CD4-positive, alpha-beta memory T cell (primary cell): ENCODE data around the gene EFTUD2. TPM values are rescaled to one million over a fixed set of nuclear protein-coding genes. Genes with fewer than 3 reads are reported as not detected.
A peak's percentile ranks its signal among the peaks of the same experiment; 100 is the strongest.

Experiments
- CTCF ChIA-PET: fragments of 350-600 bp; sonication (Branson Sonifier 250); formaldehyde crosslinking; loops from one replicate; lab custom pipeline; 2021; ENCODE audit warnings: inconsistent platforms; ENCODE audit not compliant: partially characterized antibody; lab: Charles Lee
- POLR2A ChIA-PET: fragments of 350-600 bp; sonication (Branson Sonifier 250); formaldehyde crosslinking; loops from one replicate; lab custom pipeline; 2021; ENCODE audit not compliant: partially characterized antibody; lab: Charles Lee
- DNase-seq, 5 donors: peaks; one replicate each; pipeline versions ENCODE4 v3.0.0 to v3.0.0-alpha.2; 2020 to 2022; ENCODE audit warnings: mixed read lengths in 1 of 5
- H3K27ac ChIP-seq: one replicate; pipeline ENCODE4 v1.7.0; 2013; ENCODE audit warnings: low read depth, low read length
- H3K27me3 ChIP-seq: 2 replicates; pipeline ENCODE4 v1.7.0; 2013; ENCODE audit warnings: mild to moderate bottlenecking, low read length, moderate library complexity; ENCODE audit not compliant: insufficient read depth
- H3K36me3 ChIP-seq: 2 replicates; pipeline ENCODE4 v1.7.0; 2013; ENCODE audit warnings: mild to moderate bottlenecking, low read length, moderate library complexity; ENCODE audit not compliant: insufficient read depth
- H3K4me1 ChIP-seq: 2 replicates; pipeline ENCODE4 v1.7.0; 2013; ENCODE audit warnings: mild to moderate bottlenecking, low read length, moderate library complexity; ENCODE audit not compliant: insufficient read depth
- H3K4me3 ChIP-seq, 2 donors: one replicate each; pipeline ENCODE4 v1.7.0; 2013; ENCODE audit warnings: low read length in 2 of 2, mild to moderate bottlenecking in 1 of 2
- H3K9me3 ChIP-seq, 2 donors: one replicate each; pipeline ENCODE4 v1.7.0; 2013; ENCODE audit warnings: low read length in 2 of 2, control low read depth in 1 of 2; ENCODE audit not compliant: control insufficient read depth in 1 of 2
- H3K27ac Mint-ChIP-seq, 7 donors: one replicate each; pipeline ENCODE4 v1.8.0; 2020 to 2021; ENCODE audit warnings: mixed read lengths in 7 of 7, mild to moderate bottlenecking in 6 of 7, inconsistent platforms in 3 of 7, moderate library complexity in 3 of 7
- H3K27me3 Mint-ChIP-seq, 2 donors: one replicate each; pipeline ENCODE4 v1.8.0; 2020 to 2021; ENCODE audit warnings: mixed read lengths in 2 of 2
- H3K36me3 Mint-ChIP-seq, 2 donors: one replicate each; pipeline ENCODE4 v1.8.0; 2020 to 2021; ENCODE audit warnings: mixed read lengths in 2 of 2, inconsistent platforms in 1 of 2, mild to moderate bottlenecking in 1 of 2
- H3K4me1 Mint-ChIP-seq, 4 donors: one replicate each; pipeline ENCODE4 v1.8.0; 2020 to 2021; ENCODE audit warnings: mixed read lengths in 4 of 4, mild to moderate bottlenecking in 1 of 4
- H3K4me3 Mint-ChIP-seq, 8 donors: one replicate each; pipeline ENCODE4 v1.8.0; 2020 to 2021; ENCODE audit warnings: mixed read lengths in 8 of 8, mild to moderate bottlenecking in 7 of 8, moderate library complexity in 6 of 8, inconsistent platforms in 3 of 8
- H3K9me3 Mint-ChIP-seq, 8 donors: one replicate each; pipeline ENCODE4 v1.8.0; 2020 to 2021; ENCODE audit warnings: mixed read lengths in 8 of 8, mild to moderate bottlenecking in 5 of 8, inconsistent platforms in 3 of 8, moderate library complexity in 1 of 8
- intact Hi-C: fragments of 100-400 bp; cut with micrococcal nuclease; formaldehyde crosslinking; loops from one replicate; pipeline ENCODE4 v1.15.1; 2023
- polyA plus RNA-seq, 2 donors: library from polyadenylated mRNA; unstranded; fragments of 300-500 nt; fragmentation: Illumina TruSeq; gene quantifications; one replicate each; pipeline ENCODE4 v1.2.3, GENCODE V29; 2021
- total RNA-seq, 2 experiments: library from RNA; stranded (reverse); gene quantifications; one replicate each; pipeline ENCODE4 v1.2.3, GENCODE V29; 2021

The EFTUD2 gene
- total and polyA plus RNA-seq, 4 experiments from 2014 or later: 82.2 to 101 (median 90.6) TPM

DNA sequence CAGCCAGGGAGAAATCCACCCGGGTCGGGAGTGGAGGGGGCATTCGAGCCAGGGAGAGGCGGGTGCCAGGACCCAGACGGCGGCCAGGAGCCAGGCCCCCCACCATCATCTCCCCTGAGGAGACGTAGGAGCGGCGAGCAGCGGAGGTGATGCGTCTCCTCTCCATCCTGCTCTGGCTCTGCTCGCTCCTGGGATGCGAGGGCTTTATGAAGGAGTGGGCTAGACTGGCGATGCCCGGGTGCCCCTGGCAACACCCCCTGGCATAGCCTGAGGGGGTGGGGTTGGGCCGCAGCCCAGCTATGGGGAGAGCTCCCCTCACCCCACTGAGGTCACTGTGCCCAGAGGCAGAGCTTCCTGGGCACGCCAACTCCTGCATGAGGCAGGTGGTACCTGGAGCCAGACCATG is 16.1 kb upstream of the EFTUD2 start, which contains the start of gene GFAP:
GFAP (minus strand) TSS at position 180 of the 406 bp plus-strand sequence; CDS start at position 166, 14 bp downstream.
- no peak for DNase-seq
- peaks cover 17 to 25% of the 10 kb centered on the region in 2 donors for H3K27me3 Mint-ChIP-seq
- no peaks in the 10 kb centered on the region for H3K9me3 Mint-ChIP-seq
- Histone ChIP-seq H3K4me1 (no peaks in the 10 kb centered on the region), H3K4me3 (no peak within 1 kb of the TSS), H3K27me3 (no peaks in the 10 kb centered on the region), H3K36me3 (no peaks in the 10 kb centered on the region), H3K9me3 (no peaks in the 10 kb centered on the region), H3K27ac (no peak within 1 kb of the TSS)
- ChIA-PET POLR2A (no interaction called here), CTCF (no interaction called here)
- H3K4me1 Mint-ChIP-seq: peaks cover 9 to 17% (median 13%) of the 10 kb centered on the region in 4 donors
- intact Hi-C loops: no loop called here
- H3K36me3 Mint-ChIP-seq: no peaks in the 10 kb centered on the region
- H3K27ac Mint-ChIP-seq: peak within 1 kb of the TSS in 1 of 7 donors; percentile 57
- H3K4me3 Mint-ChIP-seq: peak within 1 kb of the TSS in 1 of 8 donors; percentile 41

GRCh38 chr17:44914698-44915271 is 15.5 kb upstream of the EFTUD2 start:
- H3K27me3 Mint-ChIP-seq: peaks cover 15 to 25% of the 10 kb centered on the region in 2 donors
- Histone ChIP-seq H3K36me3 (no peaks in the 10 kb centered on the region), H3K27ac (no peak overlapping the region), H3K9me3 (no peaks in the 10 kb centered on the region), H3K27me3 (no peaks in the 10 kb centered on the region), H3K4me3 (no peak overlapping the region), H3K4me1 (no peaks in the 10 kb centered on the region)
- ChIA-PET CTCF (no interaction called here), POLR2A (no interaction called here)
- no peak for DNase-seq
- intact Hi-C loops: no loop called here
- H3K4me1 Mint-ChIP-seq: peaks cover 9 to 17% (median 12%) of the 10 kb centered on the region in 4 donors
- H3K9me3 Mint-ChIP-seq: no peaks in the 10 kb centered on the region
- no peak overlapping the region for H3K27ac Mint-ChIP-seq
- no peaks in the 10 kb centered on the region for H3K36me3 Mint-ChIP-seq
- H3K4me3 Mint-ChIP-seq: no peak overlapping the region

- Histone ChIP-seq H3K9me3 (no peaks in the 10 kb centered on the region), H3K36me3 (no peaks in the 10 kb centered on the region), H3K27ac (no peak overlapping the region), H3K27me3 (no peaks in the 10 kb centered on the region), H3K4me1 (no peaks in the 10 kb centered on the region), H3K4me3 (no peak overlapping the region)
- POLR2A ChIA-PET: no interaction called here
- DNase-seq: no peak
- Mint-ChIP-seq H3K27me3 (peaks cover 15 to 25% of the 10 kb centered on the region in 2 donors), H3K4me3 (no peak overlapping the region), H3K9me3 (no peaks in the 10 kb centered on the region), H3K4me1 (peaks cover 9 to 17% (median 12%) of the 10 kb centered on the region in 4 donors), H3K36me3 (no peaks in the 10 kb centered on the region), H3K27ac (no peak overlapping the region)
- CTCF ChIA-PET: interaction anchor here (1.6 kb wide), 1 partner anchor 105 kb away, joined by 3 read pairs; no protein-coding TSS in a partner anchor
- intact Hi-C loops: no loop called here
Measured at GRCh38 chr17:44914148-44914547, 14.9 kb upstream of the EFTUD2 start.

DNA sequence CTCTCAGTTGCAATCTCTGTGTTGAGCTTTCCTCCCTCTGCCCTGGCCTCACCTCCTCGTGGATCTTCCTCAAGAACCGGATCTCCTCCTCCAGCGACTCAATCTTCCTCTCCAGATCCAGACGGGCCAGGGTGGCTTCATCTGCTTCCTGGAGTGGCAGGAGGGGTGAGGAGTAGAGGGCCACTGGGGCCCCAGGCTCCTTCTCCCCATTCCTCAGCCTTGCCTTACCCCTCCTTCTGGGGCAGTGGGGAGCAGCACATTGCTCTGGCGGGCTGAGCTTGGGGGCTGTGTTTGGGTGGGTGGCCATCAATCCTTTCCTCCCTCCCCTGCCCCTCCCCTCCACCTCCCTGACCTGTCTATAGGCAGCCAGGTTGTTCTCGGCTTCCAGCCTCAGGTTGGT is 14.4 kb upstream of the EFTUD2 start:
- ChIA-PET CTCF (interaction anchor here (1.6 kb wide), 1 partner anchor 106 kb away, joined by 3 read pairs; no protein-coding TSS in a partner anchor), POLR2A (no interaction called here)
- Histone ChIP-seq H3K27ac (no peak overlapping the region), H3K27me3 (no peaks in the 10 kb centered on the region), H3K9me3 (no peaks in the 10 kb centered on the region), H3K4me1 (no peaks in the 10 kb centered on the region), H3K36me3 (no peaks in the 10 kb centered on the region), H3K4me3 (no peak overlapping the region)
- H3K9me3 Mint-ChIP-seq: no peaks in the 10 kb centered on the region
- H3K27me3 Mint-ChIP-seq: peaks cover 15 to 26% of the 10 kb centered on the region in 2 donors
- no peaks in the 10 kb centered on the region for H3K36me3 Mint-ChIP-seq
- no peak overlapping the region for H3K4me3 Mint-ChIP-seq
- DNase-seq: no peak
- H3K4me1 Mint-ChIP-seq: peaks cover 9 to 17% (median 12%) of the 10 kb centered on the region in 4 donors
- peak overlapping the region in 2 of 7 donors; percentile 44 to 67 for H3K27ac Mint-ChIP-seq
- intact Hi-C loops: no loop called here

GRCh38 chr17:44912763-44913544 is 13.7 kb upstream of the EFTUD2 start:
- Histone ChIP-seq H3K27me3 (no peaks in the 10 kb centered on the region), H3K36me3 (no peaks in the 10 kb centered on the region), H3K9me3 (no peaks in the 10 kb centered on the region), H3K4me3 (no peak overlapping the region), H3K4me1 (no peaks in the 10 kb centered on the region), H3K27ac (no peak overlapping the region)
- Mint-ChIP-seq H3K4me3 (peak overlapping the region in 3 of 8 donors; percentile 37 to 68 (median 39)), H3K27ac (peak overlapping the region in 2 of 7 donors; percentile 2 to 67), H3K4me1 (peaks cover 9 to 17% (median 12%) of the 10 kb centered on the region in 4 donors), H3K27me3 (peaks cover 15 to 27% of the 10 kb centered on the region in 2 donors), H3K9me3 (no peaks in the 10 kb centered on the region), H3K36me3 (no peaks in the 10 kb centered on the region)
- intact Hi-C loops: no loop called here
- DNase-seq: no peak
- ChIA-PET POLR2A (no interaction called here), CTCF (interaction anchor here (0.9 to 1.6 kb wide), 3 partner anchors 107 to 186 kb away, joined by 3 to 5 read pairs (median 3); no protein-coding TSS in a partner anchor)

DNA sequence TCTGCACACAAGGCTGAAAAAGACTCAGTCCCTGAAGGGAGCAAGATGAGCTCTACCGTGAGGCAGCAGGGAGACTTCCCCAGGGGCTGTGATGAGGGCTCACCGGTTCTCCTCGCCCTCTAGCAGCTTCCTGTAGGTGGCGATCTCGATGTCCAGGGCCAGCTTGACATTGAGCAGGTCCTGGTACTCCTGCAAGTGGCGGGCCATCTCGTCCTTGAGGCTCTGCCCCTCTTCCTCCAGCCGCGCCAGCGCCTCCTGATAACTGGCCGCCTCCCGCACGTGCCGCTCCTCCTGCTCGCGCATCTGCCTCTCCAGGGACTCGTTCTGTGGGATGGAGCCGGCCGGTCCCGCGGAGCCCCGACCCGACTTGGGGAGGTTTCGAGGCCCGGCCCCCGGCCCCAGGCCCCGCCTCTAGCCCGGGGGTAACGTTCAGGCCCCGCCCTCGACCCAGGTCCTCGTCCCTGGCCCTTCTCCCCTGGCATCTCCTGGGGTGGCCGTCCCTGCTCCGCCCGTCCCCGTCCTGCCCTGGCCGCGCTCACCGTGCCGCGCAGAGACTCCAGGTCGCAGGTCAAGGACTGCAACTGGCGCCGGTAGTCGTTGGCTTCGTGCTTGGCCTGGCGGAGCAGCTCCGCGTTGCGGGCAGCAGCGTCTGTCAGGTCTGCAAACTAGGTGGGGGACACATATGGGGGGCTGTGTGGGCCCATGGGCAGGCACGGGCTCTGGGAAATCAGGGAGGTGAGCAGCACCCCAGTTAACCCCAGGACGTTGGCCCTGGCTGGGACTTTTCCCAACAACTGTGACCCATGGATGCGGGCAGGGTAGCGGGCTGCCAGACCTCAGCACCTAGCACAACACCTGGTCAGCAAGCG is 12.1 kb upstream of the EFTUD2 start:
- H3K9me3 Mint-ChIP-seq: no peaks in the 10 kb centered on the region
- no peaks in the 10 kb centered on the region for H3K36me3 ChIP-seq
- H3K9me3 ChIP-seq: no peaks in the 10 kb centered on the region
- intact Hi-C loops: no loop called here
- H3K4me1 ChIP-seq: no peaks in the 10 kb centered on the region
- ChIA-PET POLR2A (interaction anchor here (1.1 to 1.3 kb wide), 2 partner anchors 12 to 110 kb away, joined by 3 to 5 read pairs; a partner anchor contains a TSS), CTCF (interaction anchor here (1.1 to 2.2 kb wide), 7 partner anchors 9 to 188 kb away, joined by 3 to 9 read pairs (median 5); a partner anchor contains a TSS)
- H3K4me3 Mint-ChIP-seq: peak overlapping the region; percentile 27 to 80 (median 61)
- no peaks in the 10 kb centered on the region for H3K27me3 ChIP-seq
- no peak overlapping the region for H3K27ac ChIP-seq
- H3K27ac Mint-ChIP-seq: peak overlapping the region in 2 of 7 donors; percentile 18 to 73
- peak; percentile 35 to 55 (median 43) for DNase-seq
- peaks cover 15 to 28% of the 10 kb centered on the region in 2 donors for H3K27me3 Mint-ChIP-seq
- peak overlapping the region in 1 of 2 donors; percentile 32 for H3K4me3 ChIP-seq
- peaks cover 9 to 17% (median 12%) of the 10 kb centered on the region in 4 donors for H3K4me1 Mint-ChIP-seq
- no peaks in the 10 kb centered on the region for H3K36me3 Mint-ChIP-seq
